Keratinocyte (primary cell): ENCODE data around the gene CCDC92. TPM values are rescaled to one million over a fixed set of nuclear protein-coding genes. Genes with fewer than 3 reads are reported as not detected.

Experiments used
- DNase-seq: peaks from one replicate; pipeline ENCODE4 v3.0.0-alpha.2; 2011; ENCODE audit warnings: low read depth, missing footprints, low spot score
- FAIRE-seq: peaks from 2 replicates; lab custom pipeline; 2011; peaks lifted over from hg19 to GRCh38; lab: Jason Lieb, UNC
- H2AFZ ChIP-seq: 2 replicates; pipeline ENCODE4 v1.6.0; 2012; ENCODE audit warnings: low read length, control low read depth, inconsistent platforms; ENCODE audit not compliant: control insufficient read depth
- H3K27ac ChIP-seq: 2 replicates; pipeline ENCODE4 v1.5.1; 2011; ENCODE audit warnings: low read length; ENCODE audit not compliant: control insufficient read depth, insufficient read depth
- H3K27me3 ChIP-seq: 3 replicates; pipeline ENCODE4 v1.6.0; 2011; ENCODE audit warnings: low read length; ENCODE audit not compliant: control insufficient read depth, insufficient read depth; ENCODE audit errors: extremely low read depth
- H3K36me3 ChIP-seq, 2 experiments: 2 replicates in 1 of 2; 3 replicates in 1 of 2; pipeline ENCODE4 v1.5.1; 2011; ENCODE audit warnings: low read length in 2 of 2, mild to moderate bottlenecking in 1 of 2; ENCODE audit not compliant: control insufficient read depth in 2 of 2, insufficient read depth in 2 of 2; ENCODE audit errors: extremely low read depth in 1 of 2
- H3K4me1 ChIP-seq: 3 replicates; pipeline ENCODE4 v1.5.1; 2011; ENCODE audit warnings: low read length; ENCODE audit not compliant: control insufficient read depth, insufficient read depth; ENCODE audit errors: extremely low read depth
- H3K4me2 ChIP-seq: 3 replicates; pipeline ENCODE4 v1.6.0; 2011; ENCODE audit warnings: low read depth, low read length; ENCODE audit not compliant: control insufficient read depth, insufficient read depth; ENCODE audit errors: extremely low read depth
- H3K4me3 ChIP-seq, 3 experiments: fragments of 200-600 bp in 1 of 3; sonication (generic) in 1 of 3; 2 replicates in 2 of 3; 3 replicates in 1 of 3; pipeline ENCODE4 v1.5.1; 2011 to 2016; ENCODE audit warnings: low read length in 3 of 3, mild to moderate bottlenecking in 3 of 3, control low read depth in 2 of 3, inconsistent platforms in 1 of 3, low read depth in 1 of 3, mixed read lengths in 1 of 3, mixed run types in 1 of 3, moderate library complexity in 1 of 3; ENCODE audit not compliant: control insufficient read depth in 2 of 3, insufficient read depth in 2 of 3; ENCODE audit errors: extremely low read depth in 1 of 3
- H3K79me2 ChIP-seq: 2 replicates; pipeline ENCODE4 v1.6.0; 2012; ENCODE audit warnings: low read length; ENCODE audit not compliant: control insufficient read depth, insufficient read depth
- H3K9ac ChIP-seq: 3 replicates; pipeline ENCODE4 v1.6.0; 2011; ENCODE audit warnings: low read length; ENCODE audit not compliant: control insufficient read depth, insufficient read depth; ENCODE audit errors: extremely low read depth
- H3K9me1 ChIP-seq: 3 replicates; pipeline ENCODE4 v1.6.0; 2011; ENCODE audit warnings: low read length; ENCODE audit not compliant: control insufficient read depth, insufficient read depth; ENCODE audit errors: extremely low read depth
- H3K9me3 ChIP-seq: 2 replicates; pipeline ENCODE4 v1.5.1; 2012; ENCODE audit warnings: low read depth, low read length; ENCODE audit not compliant: control insufficient read depth
- H4K20me1 ChIP-seq: 3 replicates; pipeline ENCODE4 v1.6.0; 2011; ENCODE audit warnings: low read length; ENCODE audit not compliant: control insufficient read depth, insufficient read depth; ENCODE audit errors: extremely low read depth
- EZH2 ChIP-seq: IDR thresholded peaks from one replicate; pipeline ENCODE4 v1.6.1; 2012; ENCODE audit warnings: inconsistent platforms, mild to moderate bottlenecking, low read length, moderate library complexity
- dilution Hi-C: fragments of 300-500 bp; cut with MboI; formaldehyde crosslinking; loops from one replicate; pipeline ENCODE4 v1.7.0; 2020; ENCODE audit warnings: low sequenced_read_pairs; ENCODE audit not compliant: extremely low pct_ligation_motif_present
- polyA plus RNA-seq, 5 experiments: library from polyadenylated mRNA; depleted of rRNA in 3 of 5; stranded (reverse) in 3 of 5; stranded (forward) in 1 of 5; unstranded in 1 of 5; fragments of >200 nt; gene quantifications; 1 replicate in 1 of 5; 2 replicates in 3 of 5; 3 replicates in 1 of 5; pipeline versions ENCODE4 v1.2.1 to v1.2.3, GENCODE V29; 2011 to 2012; ENCODE audit warnings: missing spikeins in 2 of 5, low read depth in 1 of 5, low replicate concordance in 1 of 5
- TF ChIP-seq, protein P1 (sequence below), 3 experiments: IDR thresholded peaks in 1 of 3; conservative IDR thresholded peaks in 1 of 3; optimal IDR thresholded peaks in 1 of 3; 2 replicates in 2 of 3; 3 replicates in 1 of 3; pipeline versions ENCODE3 to v1.5.1; 2011; ENCODE audit warnings: low read length in 3 of 3, mild to moderate bottlenecking in 3 of 3, moderate library complexity in 2 of 3, control low read depth in 1 of 3, inconsistent platforms in 1 of 3; ENCODE audit not compliant: insufficient read depth in 2 of 3; ENCODE audit errors: extremely low read depth in 1 of 3

The CCDC92 gene
- polyA plus RNA-seq, 1 donor (not counting 4 experiments of a cell fraction or from before 2014, with no cell fraction given) = 8.3 TPM

DNA sequence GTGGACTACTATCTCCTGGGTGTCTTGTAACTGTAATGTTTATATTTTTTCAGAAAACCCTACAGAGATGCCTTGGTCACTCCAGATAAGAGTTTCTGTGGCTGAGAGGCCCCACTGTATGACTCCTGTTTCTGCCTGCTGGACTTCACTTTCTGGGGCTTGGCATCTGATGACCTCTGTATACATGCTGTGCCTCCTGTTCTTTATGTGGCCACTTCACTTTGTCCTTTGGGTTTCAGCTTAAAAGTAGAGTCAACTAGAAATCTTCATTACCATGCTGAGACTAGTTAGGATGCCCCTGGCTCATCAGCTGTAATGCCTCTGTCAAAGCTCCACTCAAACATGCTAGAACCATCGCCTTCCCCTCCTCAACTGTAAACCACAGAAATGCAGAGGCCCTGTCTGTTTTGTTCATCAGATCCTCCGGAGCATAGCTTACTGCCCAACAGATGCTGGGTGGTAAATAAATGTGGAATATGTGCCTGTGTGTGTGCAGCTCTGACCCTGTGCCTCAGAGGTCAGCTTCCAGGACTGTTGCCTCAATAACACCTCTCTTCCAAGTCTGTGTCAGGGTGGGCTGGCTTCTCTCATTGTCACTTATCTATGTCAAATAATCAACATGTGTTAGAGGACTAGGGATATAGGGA is 25.8 kb upstream of the CCDC92 start:
- H3K9me3 ChIP-seq = no peaks in the 10 kb centered on the region
- H4K20me1 ChIP-seq = peaks cover 3% of the 10 kb centered on the region
- H3K9ac ChIP-seq = no peak overlapping the region
- dilution Hi-C loops = no loop called here
- FAIRE-seq (no peak), DNase-seq (no peak)
- H3K27me3 ChIP-seq = no peaks in the 10 kb centered on the region
- H3K9me1 ChIP-seq = no peaks in the 10 kb centered on the region
- H3K27ac ChIP-seq = no peak overlapping the region
- no peak overlapping the region for H3K4me2 ChIP-seq
- no peak overlapping the region for H2AFZ ChIP-seq
- peaks cover 3% of the 10 kb centered on the region for H3K79me2 ChIP-seq
- peaks cover 19% of the 10 kb centered on the region for H3K4me1 ChIP-seq
- H3K36me3 ChIP-seq = peaks cover 0 to 13% of the 10 kb centered on the region in 2 experiments
- TF ChIP-seq EZH2 = no peak
- TF ChIP-seq, protein P1, sequence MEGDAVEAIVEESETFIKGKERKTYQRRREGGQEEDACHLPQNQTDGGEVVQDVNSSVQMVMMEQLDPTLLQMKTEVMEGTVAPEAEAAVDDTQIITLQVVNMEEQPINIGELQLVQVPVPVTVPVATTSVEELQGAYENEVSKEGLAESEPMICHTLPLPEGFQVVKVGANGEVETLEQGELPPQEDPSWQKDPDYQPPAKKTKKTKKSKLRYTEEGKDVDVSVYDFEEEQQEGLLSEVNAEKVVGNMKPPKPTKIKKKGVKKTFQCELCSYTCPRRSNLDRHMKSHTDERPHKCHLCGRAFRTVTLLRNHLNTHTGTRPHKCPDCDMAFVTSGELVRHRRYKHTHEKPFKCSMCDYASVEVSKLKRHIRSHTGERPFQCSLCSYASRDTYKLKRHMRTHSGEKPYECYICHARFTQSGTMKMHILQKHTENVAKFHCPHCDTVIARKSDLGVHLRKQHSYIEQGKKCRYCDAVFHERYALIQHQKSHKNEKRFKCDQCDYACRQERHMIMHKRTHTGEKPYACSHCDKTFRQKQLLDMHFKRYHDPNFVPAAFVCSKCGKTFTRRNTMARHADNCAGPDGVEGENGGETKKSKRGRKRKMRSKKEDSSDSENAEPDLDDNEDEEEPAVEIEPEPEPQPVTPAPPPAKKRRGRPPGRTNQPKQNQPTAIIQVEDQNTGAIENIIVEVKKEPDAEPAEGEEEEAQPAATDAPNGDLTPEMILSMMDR (optimal IDR thresholded peaks at IDR 0.05 in 1 of 3, IDR thresholded peaks at IDR 0.05 in 1 of 3, conservative IDR thresholded peaks at IDR 0.05 in 1 of 3; ENCODE audit: extremely low read depth in 1 of 3, insufficient read depth in 2 of 3, low read length in 3 of 3) = no peak
- no peak overlapping the region for H3K4me3 ChIP-seq

DNA sequence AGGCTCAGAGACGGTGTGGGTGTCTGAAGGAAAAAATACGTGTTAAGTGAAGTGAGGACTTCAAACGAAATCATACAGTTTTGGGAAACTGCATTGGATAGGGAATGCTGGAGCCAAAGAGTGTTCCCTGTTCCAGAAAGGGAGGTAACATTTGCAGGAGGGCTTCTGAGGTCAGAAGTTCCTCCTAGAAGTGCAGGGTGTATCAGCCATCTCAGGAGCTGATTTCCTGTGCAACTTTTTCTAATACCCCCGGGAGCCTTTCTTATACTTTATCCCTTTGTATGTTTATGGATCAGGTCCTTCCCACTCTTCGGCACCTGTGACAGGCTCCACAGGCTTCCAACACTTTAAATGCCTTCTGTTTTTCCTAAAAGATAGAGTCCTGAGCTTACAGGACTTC is 25.3 kb upstream of the CCDC92 start:
- Histone ChIP-seq H4K20me1 (peaks cover 3% of the 10 kb centered on the region), H3K9ac (no peak overlapping the region), H3K4me1 (peaks cover 25% of the 10 kb centered on the region), H3K36me3 (peaks cover 3 to 13% of the 10 kb centered on the region in 2 experiments), H3K4me2 (no peak overlapping the region), H3K9me1 (peaks cover 1% of the 10 kb centered on the region), H3K4me3 (no peak overlapping the region), H2AFZ (no peak overlapping the region), H3K9me3 (no peaks in the 10 kb centered on the region), H3K27ac (no peak overlapping the region), H3K79me2 (peaks cover 3% of the 10 kb centered on the region), H3K27me3 (no peaks in the 10 kb centered on the region)
- DNase-seq = no peak
- dilution Hi-C loops = no loop called here
- no peak for TF ChIP-seq EZH2
- TF ChIP-seq, protein P1 (optimal IDR thresholded peaks at IDR 0.05 in 1 of 3, IDR thresholded peaks at IDR 0.05 in 1 of 3, conservative IDR thresholded peaks at IDR 0.05 in 1 of 3; ENCODE audit: extremely low read depth in 1 of 3, insufficient read depth in 2 of 3, low read length in 3 of 3) = no peak
- no peak for FAIRE-seq
